Hypothalamus (tissue), 51 donors: ENCODE results near the gene PCGF2.

Experiments used
- DNase-seq, 51 donors: peaks; one replicate each; lab custom pipeline; 2025; lab: John Stamatoyannopoulos, UW

PCGF2 gene

DNA sequence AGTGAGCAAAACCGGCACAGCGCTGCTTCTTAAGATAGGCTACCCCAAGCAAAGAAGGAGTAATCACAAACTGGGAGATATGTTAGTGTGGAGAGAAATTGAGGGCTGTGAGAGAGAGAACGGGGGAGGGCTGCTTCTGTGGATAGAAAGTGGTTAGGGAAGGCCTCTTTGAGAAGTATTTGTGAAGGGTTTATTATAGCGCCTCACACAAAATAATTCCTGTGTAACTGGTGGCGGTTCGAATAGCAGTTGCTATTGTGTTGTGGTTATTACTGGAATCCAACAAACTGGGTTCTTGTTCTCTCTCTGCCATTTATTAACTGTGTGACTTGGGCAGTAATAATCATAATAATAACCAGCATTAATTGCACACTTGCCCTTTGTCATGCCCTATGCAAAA is 27.2 kb downstream of the PCGF2 start:
- no peak for DNase-seq

GRCh38 chr17:38719943-38720641 is 28.0 kb downstream of the PCGF2 start:
- no peak for DNase-seq

DNA sequence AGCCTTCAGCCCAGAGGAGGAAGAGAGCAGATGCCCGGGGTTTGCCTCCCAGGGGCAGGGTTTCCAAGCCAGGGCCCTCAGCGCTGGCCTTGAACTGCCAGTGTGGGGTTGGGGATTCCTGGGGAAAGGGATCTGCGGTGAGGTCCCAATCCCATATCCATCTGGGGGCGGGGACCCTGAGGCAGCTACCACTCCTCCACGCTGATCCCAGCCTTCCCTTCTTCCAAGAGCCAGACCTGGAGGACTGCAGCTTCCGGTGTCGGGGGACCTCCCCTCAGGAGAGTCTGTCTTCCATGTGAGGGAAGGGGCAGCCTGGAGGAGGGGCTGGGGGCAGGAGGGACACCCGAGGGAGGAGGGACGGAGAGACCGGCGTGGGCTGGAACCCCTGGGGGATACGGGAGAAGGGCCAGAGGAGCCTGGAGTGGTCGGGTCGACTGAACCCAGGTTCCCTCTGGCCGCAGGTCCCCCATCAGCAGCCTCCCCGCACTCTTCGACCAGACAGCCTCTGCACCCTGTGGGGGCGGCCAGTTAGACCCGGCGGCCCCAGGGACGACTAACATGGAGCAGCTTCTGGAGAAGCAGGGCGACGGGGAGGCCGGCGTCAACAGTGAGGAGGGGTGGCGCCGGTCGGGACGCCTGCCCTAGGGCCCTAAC is 28.7 kb downstream of the PCGF2 start:
- DNase-seq = no peak

DNA sequence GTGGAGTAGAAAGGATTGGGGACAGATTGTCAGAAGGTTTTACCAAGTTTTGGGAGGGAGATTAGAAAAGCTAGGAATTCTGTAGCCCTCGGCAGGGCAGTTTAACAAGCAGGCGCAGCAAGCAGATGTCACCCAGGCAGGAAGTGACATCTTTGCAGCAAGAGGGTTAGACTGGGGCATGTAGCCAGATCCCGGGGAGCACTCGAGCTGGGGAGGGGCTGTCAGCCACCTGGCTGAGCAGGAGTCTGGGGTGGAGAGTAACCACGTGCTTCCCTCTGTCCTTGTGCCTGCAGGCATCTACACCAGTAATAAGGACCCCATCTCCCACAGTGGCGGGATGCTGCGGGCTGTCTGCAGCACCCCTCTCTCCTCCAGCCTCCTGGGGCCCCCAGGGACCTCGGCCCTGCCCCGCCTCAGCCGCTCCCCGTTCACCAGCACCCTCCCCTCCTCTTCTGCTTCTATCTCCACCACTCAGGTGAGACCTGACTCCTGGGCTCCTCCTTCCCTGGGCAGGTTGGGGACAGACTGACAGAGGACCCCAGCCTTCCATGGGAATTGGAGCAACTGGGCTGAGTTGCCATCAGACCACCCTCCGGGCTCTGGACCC is 30.9 kb downstream of the PCGF2 start:
- DNase-seq = no peak

DNA sequence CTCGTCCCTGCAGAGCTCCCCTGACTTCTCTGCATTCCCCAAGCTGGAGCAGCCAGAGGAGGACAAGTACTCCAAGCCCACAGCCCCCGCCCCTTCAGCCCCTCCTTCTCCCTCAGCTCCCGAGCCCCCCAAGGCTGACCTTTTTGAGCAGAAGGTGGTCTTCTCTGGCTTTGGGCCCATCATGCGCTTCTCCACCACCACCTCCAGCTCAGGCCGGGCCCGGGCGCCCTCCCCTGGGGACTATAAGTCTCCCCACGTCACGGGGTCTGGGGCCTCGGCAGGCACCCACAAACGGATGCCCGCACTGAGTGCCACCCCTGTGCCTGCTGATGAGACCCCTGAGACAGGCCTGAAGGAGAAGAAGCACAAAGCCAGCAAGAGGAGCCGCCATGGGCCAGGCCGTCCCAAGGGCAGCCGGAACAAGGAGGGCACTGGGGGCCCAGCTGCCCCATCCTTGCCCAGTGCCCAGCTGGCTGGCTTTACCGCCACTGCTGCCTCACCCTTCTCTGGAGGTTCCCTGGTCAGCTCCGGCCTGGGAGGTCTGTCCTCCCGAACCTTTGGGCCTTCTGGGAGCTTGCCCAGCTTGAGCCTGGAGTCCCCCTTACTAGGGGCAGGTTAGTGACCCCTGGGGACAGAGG is 31.6 kb downstream of the PCGF2 start:
- no peak for DNase-seq

GRCh38 chr17:38715216-38715943 is 32.8 kb downstream of the PCGF2 start:
- no peak for DNase-seq

DNA sequence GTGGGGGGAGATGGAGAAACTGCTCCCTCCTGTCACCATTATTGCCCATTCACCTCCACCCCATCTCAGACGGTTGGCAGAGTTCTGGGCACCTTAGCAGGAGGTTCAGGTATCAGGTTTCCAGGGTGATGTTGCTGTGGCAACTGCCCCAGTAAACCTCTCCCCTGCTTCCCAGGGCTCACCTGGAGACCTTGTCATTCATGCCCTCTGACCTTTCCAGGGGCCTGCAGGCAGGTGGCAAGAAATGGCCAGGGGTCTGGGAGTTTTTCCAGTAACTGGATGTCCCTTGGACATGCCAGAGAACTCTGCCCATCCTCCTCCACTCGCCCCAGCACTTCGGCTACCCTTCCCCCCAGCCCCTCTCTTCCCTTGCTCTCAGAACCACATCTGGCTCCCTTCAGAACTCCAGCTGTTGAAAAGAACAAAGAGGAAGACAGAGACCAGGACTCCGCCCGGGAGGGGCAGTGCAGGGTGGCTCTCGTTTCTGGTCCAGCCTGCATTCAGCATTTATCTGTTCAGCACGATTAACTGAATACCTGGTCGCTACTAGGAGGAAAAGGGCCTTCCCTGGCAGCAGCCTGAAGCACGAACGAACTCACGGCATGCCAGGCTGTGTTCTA is 34.6 kb downstream of the PCGF2 start:
- DNase-seq = no peak

DNA sequence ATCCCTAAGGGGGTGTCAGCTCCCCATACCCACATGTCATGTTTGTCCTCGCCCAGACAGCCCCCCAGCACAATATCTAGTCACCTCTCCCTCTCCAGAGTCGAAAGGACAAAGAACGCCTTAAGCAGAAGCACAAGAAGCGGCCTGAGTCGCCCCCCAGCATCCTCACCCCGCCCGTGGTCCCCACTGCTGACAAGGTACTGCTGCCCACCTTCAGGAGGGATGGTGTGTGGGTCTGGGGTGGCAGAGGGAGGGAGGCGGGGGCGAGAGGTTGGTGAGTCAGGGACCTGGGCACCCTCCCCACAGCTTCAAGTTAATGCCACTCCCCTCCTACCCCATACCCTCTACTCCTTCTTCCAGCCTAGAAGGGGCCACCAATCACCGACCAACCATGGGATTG is 35.5 kb downstream of the PCGF2 start:
- DNase-seq = no peak

DNA sequence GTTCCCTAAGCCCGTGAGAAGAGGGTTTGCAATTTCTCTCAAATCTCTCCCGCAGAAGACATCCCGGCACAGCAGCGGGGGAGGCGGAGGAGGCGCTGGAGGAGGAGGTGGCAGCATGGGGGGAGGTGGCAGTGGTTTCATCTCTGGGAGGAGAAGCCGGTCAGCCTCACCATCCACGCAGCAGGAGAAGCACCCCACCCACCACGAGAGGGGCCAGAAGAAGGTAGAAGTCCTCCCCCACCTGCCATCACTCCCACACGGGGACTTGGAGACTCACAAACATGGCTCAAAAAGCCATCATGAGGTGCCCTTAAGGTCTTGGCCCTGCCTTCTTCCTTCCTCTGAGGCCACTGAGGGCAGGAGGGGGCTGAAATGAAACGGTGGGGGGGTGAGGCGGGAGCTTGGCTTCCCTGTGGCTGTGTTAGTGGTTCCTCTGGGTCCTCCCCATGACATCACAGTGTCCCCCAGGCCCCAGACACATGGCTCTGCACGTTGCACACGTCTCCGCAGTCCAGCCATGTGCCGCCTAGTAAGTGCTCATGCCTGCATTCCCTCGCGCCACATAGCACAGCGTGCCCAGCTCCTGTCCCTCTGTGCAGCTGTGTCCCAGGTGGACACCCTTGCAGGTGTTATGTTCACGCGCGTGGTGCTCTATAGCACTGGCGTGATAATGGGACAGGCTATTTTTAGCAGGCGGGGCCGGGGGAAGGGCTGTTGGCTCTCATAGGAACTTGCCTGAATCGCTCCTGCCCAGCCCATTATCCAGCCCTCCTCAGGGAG is 36.2 kb downstream of the PCGF2 start:
- no peak for DNase-seq

- no peak for DNase-seq
Observed at GRCh38 chr17:38710985-38711384, 37.2 kb downstream of the PCGF2 start.

- DNase-seq = no peak
Observed at GRCh38 chr17:38710604-38710962, 37.6 kb downstream of the PCGF2 start.

GRCh38 chr17:38709864-38710603 is 38.1 kb downstream of the PCGF2 start:
- DNase-seq = no peak

GRCh38 chr17:38709104-38709820 is 38.9 kb downstream of the PCGF2 start:
- DNase-seq = no peak

DNA sequence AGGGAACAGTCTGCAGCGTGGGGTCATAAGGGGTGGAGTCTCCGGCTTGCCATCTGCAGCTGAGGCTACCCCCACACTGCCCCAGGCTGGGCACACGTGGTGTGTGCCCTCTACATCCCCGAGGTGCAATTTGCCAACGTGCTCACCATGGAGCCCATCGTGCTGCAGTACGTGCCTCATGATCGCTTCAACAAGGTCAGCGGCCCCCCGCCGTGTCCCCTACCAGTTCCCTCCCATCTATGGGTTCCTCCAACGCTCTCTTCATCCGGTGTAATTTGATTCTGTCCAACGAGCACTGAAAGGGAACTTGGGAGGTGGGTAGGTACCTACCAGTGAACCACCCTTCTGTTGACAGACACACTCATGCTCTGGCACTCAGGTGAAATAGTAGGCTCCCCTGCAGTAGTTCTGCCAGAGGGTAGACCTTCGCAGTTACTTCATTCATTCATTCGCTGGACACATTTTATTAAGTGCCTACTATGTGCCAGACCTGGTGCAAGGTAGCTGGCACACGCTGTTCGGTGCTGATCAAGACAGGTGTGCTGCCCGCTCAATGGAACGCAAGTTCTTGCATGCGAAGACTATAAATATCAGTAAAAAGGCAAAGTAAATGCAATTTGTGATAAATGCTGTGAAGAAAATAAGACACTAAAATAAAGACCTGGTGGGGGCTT is 40.3 kb downstream of the PCGF2 start:
- DNase-seq = no peak

- peak in 3 of 51 donors; percentile 4 to 35 (median 19) for DNase-seq
Observed at GRCh38 chr17:38706505-38707216, 41.5 kb downstream of the PCGF2 start.

GRCh38 chr17:38705803-38706504 is 42.2 kb downstream of the PCGF2 start:
- peak in 23 of 51 donors; percentile 13 to 60 (median 33) for DNase-seq

DNA sequence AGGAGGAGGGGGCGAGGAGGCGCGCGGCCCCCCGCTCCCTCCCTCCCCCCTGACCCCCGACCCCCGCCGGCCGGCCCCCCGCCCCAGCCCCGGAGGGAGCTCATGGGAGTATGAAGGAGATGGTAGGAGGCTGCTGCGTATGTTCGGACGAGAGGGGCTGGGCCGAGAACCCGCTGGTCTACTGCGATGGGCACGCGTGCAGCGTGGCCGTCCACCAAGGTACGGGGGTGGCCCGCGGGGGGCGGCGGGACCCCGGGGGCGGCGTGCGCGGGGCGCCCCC is 42.7 kb downstream of the PCGF2 start:
- DNase-seq = peak in 3 of 51 donors; percentile 48 to 55 (median 54)
